Trophoblast cell (in vitro differentiated cells and primary cell): ENCODE data around the gene MYO10.

Experiments
- DNase-seq, 2 donors: peaks; one replicate each; pipeline ENCODE4 v3.0.0-alpha.2; 2016
- H2AFZ ChIP-seq: 2 replicates; pipeline ENCODE4 v1.6.1; 2013; ENCODE audit warnings: low read length, moderate library complexity, mild to moderate bottlenecking; ENCODE audit not compliant: insufficient read depth, poor library complexity
- H2AK5ac ChIP-seq: 2 replicates; pipeline ENCODE4 v1.6.1; 2013; ENCODE audit warnings: mild to moderate bottlenecking, low read length
- H2BK120ac ChIP-seq: 2 replicates; pipeline ENCODE4 v1.6.1; 2013; ENCODE audit warnings: low read length, mild to moderate bottlenecking, moderate library complexity; ENCODE audit not compliant: insufficient read depth, poor library complexity
- H2BK12ac ChIP-seq: 2 replicates; pipeline ENCODE4 v1.6.1; 2013; ENCODE audit warnings: mild to moderate bottlenecking, low read length, moderate library complexity
- H2BK5ac ChIP-seq: 2 replicates; pipeline ENCODE4 v1.6.1; 2013; ENCODE audit warnings: low read length, low read depth, moderate library complexity, mild to moderate bottlenecking; ENCODE audit not compliant: poor library complexity
- H3K14ac ChIP-seq: 2 replicates; pipeline ENCODE4 v1.6.1; 2013; ENCODE audit warnings: mild to moderate bottlenecking, low read length
- H3K18ac ChIP-seq: 2 replicates; pipeline ENCODE4 v1.6.1; 2013; ENCODE audit warnings: mild to moderate bottlenecking, low read length
- H3K23ac ChIP-seq: 2 replicates; pipeline ENCODE4 v1.6.1; 2013; ENCODE audit warnings: low read length
- H3K27ac ChIP-seq: 2 replicates; pipeline ENCODE4 v1.5.1; 2013; ENCODE audit warnings: low read depth, mild to moderate bottlenecking, inconsistent platforms, low read length, moderate library complexity
- H3K27me3 ChIP-seq: 2 replicates; pipeline ENCODE4 v1.6.1; 2013; ENCODE audit warnings: inconsistent platforms, mild to moderate bottlenecking, low read length, moderate library complexity; ENCODE audit not compliant: insufficient read depth
- H3K36me3 ChIP-seq, 2 experiments: 1 replicate in 1 of 2; 2 replicates in 1 of 2; pipeline ENCODE4 v1.6.1; 2013; ENCODE audit warnings: low read length in 2 of 2, mild to moderate bottlenecking in 2 of 2, moderate library complexity in 1 of 2; ENCODE audit not compliant: insufficient read depth in 2 of 2, control insufficient read depth in 1 of 2
- H3K4ac ChIP-seq: 2 replicates; pipeline ENCODE4 v1.6.1; 2013; ENCODE audit warnings: low read depth, mild to moderate bottlenecking, low read length, moderate library complexity
- H3K4me1 ChIP-seq, 2 experiments: 1 replicate in 1 of 2; 2 replicates in 1 of 2; pipeline ENCODE4 v1.6.1; 2013; ENCODE audit warnings: low read length in 2 of 2, mild to moderate bottlenecking in 2 of 2, moderate library complexity in 1 of 2; ENCODE audit not compliant: insufficient read depth in 2 of 2, control insufficient read depth in 1 of 2
- H3K4me2 ChIP-seq: 2 replicates; pipeline ENCODE4 v1.6.1; 2013; ENCODE audit warnings: inconsistent platforms, mild to moderate bottlenecking, low read length, moderate library complexity
- H3K4me3 ChIP-seq: 2 replicates; pipeline ENCODE4 v1.5.1; 2013; ENCODE audit warnings: mild to moderate bottlenecking, low read depth, low read length, inconsistent platforms
- H3K79me1 ChIP-seq: one replicate; pipeline ENCODE4 v1.6.1; 2013; ENCODE audit warnings: low read length
- H3K79me2 ChIP-seq: 2 replicates; pipeline ENCODE4 v1.6.1; 2013; ENCODE audit warnings: low read length, mild to moderate bottlenecking; ENCODE audit not compliant: control insufficient read depth, insufficient read depth, poor library complexity
- H3K9ac ChIP-seq: 2 replicates; pipeline ENCODE4 v1.6.1; 2013; ENCODE audit warnings: mild to moderate bottlenecking, low read length
- H3K9me3 ChIP-seq: 2 replicates; pipeline ENCODE4 v1.6.1; 2013; ENCODE audit warnings: low read depth, mild to moderate bottlenecking, control low read depth, inconsistent platforms, low read length; ENCODE audit not compliant: insufficient read depth
- H4K12ac ChIP-seq: 2 replicates; pipeline ENCODE4 v1.6.1; 2013; ENCODE audit warnings: low read depth, mild to moderate bottlenecking, low read length, moderate library complexity
- H4K8ac ChIP-seq: 2 replicates; pipeline ENCODE4 v1.6.1; 2013; ENCODE audit warnings: low read depth, mild to moderate bottlenecking, low read length, moderate library complexity
- H4K91ac ChIP-seq: one replicate; pipeline ENCODE4 v1.6.1; 2013; ENCODE audit warnings: low read depth, mild to moderate bottlenecking, low read length, moderate library complexity
- WGBS: extraction: QIAGEN DNeasy Blood & Tissue Kit; methylation state at CpG from one replicate; pipeline ENCODE4 v1.1.7; 2013; ENCODE audit warnings: missing lambda C conversion rate; ENCODE audit not compliant: insufficient read length, insufficient coverage; ENCODE audit errors: extremely low coverage; 5-methylcytosine and 5-hydroxymethylcytosine counted together

The MYO10 gene

DNA sequence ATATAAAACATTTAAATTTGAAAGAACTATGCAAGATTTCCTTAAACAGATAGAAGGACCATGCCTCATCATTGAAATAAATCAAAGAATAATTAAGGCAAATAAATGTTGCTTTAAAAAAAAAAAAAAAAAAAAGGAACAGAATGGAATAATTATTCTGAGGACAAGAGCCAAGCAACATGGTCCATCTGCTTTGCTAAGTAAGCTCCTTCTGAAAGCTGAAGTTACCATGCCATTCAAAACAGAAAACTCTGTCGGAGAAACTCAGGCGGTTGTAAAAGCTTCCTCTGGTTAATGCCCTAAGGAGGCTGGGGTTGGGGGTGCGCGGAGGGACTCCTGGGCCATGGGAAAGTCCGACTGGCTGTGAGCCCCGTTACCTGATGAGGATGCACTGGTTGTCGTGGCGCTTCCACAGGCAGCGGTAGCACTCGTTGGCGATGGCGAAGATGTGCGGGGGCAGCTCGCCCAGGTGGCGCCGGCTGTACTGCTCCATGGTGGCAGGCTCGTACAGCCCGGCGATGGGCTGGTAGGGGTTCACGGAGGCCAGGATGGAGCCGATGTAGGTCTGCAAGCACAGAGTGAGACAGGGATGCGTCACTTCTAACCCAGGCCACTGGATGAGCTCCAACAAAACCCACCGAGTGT, 141.7 kb downstream of the MYO10 start:
- Histone ChIP-seq H3K27me3 (no peaks in the 10 kb centered on the region), H3K23ac (no peak overlapping the region), H2AK5ac (no peak overlapping the region), H2BK12ac (no peak overlapping the region), H3K14ac (no peak overlapping the region), H3K18ac (no peak overlapping the region), H4K91ac (no peak overlapping the region), H3K4me1 (no peaks in the 10 kb centered on the region), H3K9ac (no peak overlapping the region), H2AFZ (no peak overlapping the region), H3K4ac (no peak overlapping the region), H3K9me3 (no peaks in the 10 kb centered on the region), H2BK5ac (no peak overlapping the region), H3K4me3 (no peak overlapping the region), H3K79me1 (peaks cover 3% of the 10 kb centered on the region), H3K36me3 (peaks cover 0 to 5% of the 10 kb centered on the region in 2 experiments), H4K12ac (no peak overlapping the region), H2BK120ac (no peak overlapping the region), H4K8ac (no peak overlapping the region), H3K27ac (no peak overlapping the region), H3K79me2 (no peaks in the 10 kb centered on the region), H3K4me2 (no peak overlapping the region)
- DNase-seq, result no peak
- WGBS, result no CpG with 5 or more reads among the region's 23 CpGs

DNA sequence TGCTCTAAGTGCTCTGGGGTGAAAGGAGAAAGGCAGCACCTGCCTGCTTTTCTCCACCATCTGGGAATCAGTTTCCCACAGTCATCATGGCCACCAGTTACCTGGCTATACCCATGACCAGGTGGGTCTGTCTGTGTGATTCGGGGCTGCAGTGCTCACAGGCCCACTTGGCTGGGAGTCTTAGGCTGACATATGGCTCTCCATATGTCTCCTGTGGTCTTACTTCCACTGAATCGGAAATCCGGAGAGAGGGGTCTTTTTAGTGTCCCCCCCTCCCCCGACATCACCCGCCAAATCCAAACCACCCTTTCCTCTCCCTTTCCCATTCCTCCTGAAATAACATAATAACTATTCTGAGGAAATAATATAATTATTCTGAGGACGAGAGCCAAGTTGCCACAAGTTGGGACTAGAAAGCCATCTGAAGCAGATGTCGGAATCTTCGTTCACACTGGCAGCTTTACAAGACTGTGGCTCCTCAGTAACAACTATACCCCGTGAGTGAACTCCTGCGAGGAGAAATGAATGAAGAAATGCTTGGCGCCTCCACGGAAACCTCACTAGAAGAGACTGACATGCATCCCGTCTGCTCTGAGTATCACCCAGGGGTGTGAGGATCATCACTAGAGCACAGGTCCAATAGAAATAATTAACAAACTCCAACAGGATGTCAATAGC, 143.4 kb downstream of the MYO10 start:
- H2AFZ ChIP-seq, result no peak overlapping the region
- H3K14ac ChIP-seq, result no peak overlapping the region
- H3K9me3 ChIP-seq, result no peaks in the 10 kb centered on the region
- H3K23ac ChIP-seq, result no peak overlapping the region
- no peaks in the 10 kb centered on the region for H3K4me1 ChIP-seq
- no peak overlapping the region for H3K18ac ChIP-seq
- no peaks in the 10 kb centered on the region for H3K79me2 ChIP-seq
- no peak overlapping the region for H3K9ac ChIP-seq
- H2BK12ac ChIP-seq, result no peak overlapping the region
- no peak overlapping the region for H3K4ac ChIP-seq
- WGBS, result 100% methylated on average over 2 of the region's 13 CpGs
- H3K4me3 ChIP-seq, result no peak overlapping the region
- H2AK5ac ChIP-seq, result no peak overlapping the region
- H4K91ac ChIP-seq, result no peak overlapping the region
- H4K8ac ChIP-seq, result no peak overlapping the region
- H3K4me2 ChIP-seq, result no peak overlapping the region
- no peak overlapping the region for H2BK5ac ChIP-seq
- H4K12ac ChIP-seq, result no peak overlapping the region
- H3K27me3 ChIP-seq, result no peaks in the 10 kb centered on the region
- peaks cover 3% of the 10 kb centered on the region for H3K79me1 ChIP-seq
- H3K36me3 ChIP-seq, result peaks cover 0 to 3% of the 10 kb centered on the region in 2 experiments
- no peak overlapping the region for H2BK120ac ChIP-seq
- no peak for DNase-seq
- no peak overlapping the region for H3K27ac ChIP-seq

DNA sequence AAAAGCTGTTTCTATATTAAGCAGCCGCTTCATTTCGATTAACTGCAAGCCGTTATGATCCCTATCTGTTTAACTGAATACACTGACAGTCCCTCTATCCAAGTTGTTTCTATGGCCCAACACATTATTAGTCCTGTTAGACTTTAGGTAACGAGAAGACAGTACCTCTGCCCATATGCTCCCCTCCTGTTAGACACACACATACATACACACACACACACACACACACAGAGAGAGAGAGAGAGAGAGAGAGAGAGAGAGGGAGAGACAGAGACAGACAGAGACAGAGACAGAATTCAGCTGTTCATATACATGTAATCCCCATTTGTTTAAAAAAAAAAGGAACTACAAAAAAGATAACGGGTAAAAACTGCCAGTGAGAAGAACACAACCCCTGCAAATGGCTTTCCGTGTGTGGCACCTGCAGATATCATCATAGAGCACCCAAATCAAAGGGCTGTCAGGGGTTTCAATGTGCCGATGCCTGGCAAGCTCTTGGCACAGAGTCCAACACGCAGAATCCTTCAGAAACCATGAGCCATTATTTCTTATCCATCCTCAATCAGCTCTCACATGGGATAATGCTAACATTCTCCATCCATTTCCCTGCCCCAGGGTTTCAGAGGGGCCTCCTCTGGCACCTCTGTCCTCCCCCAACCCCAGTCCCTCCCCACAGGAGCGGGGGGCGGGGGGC, 144.0 kb downstream of the MYO10 start:
- WGBS, result no CpG with 5 or more reads among the region's 10 CpGs
- DNase-seq, result no peak
- H3K4me1 ChIP-seq, result no peaks in the 10 kb centered on the region
- peaks cover 3% of the 10 kb centered on the region for H3K79me1 ChIP-seq
- no peak overlapping the region for H3K4me3 ChIP-seq
- H2BK120ac ChIP-seq, result no peak overlapping the region
- H3K27ac ChIP-seq, result no peak overlapping the region
- no peak overlapping the region for H4K12ac ChIP-seq
- no peak overlapping the region for H3K18ac ChIP-seq
- H2AFZ ChIP-seq, result no peak overlapping the region
- H2BK5ac ChIP-seq, result no peak overlapping the region
- no peak overlapping the region for H2BK12ac ChIP-seq
- no peaks in the 10 kb centered on the region for H3K79me2 ChIP-seq
- H3K27me3 ChIP-seq, result no peaks in the 10 kb centered on the region
- H3K23ac ChIP-seq, result no peak overlapping the region
- no peak overlapping the region for H4K91ac ChIP-seq
- no peak overlapping the region for H3K4ac ChIP-seq
- H3K4me2 ChIP-seq, result no peak overlapping the region
- H3K9ac ChIP-seq, result no peak overlapping the region
- no peak overlapping the region for H3K14ac ChIP-seq
- peaks cover 0 to 3% of the 10 kb centered on the region in 2 experiments for H3K36me3 ChIP-seq
- H4K8ac ChIP-seq, result no peak overlapping the region
- no peaks in the 10 kb centered on the region for H3K9me3 ChIP-seq
- H2AK5ac ChIP-seq, result no peak overlapping the region

DNA sequence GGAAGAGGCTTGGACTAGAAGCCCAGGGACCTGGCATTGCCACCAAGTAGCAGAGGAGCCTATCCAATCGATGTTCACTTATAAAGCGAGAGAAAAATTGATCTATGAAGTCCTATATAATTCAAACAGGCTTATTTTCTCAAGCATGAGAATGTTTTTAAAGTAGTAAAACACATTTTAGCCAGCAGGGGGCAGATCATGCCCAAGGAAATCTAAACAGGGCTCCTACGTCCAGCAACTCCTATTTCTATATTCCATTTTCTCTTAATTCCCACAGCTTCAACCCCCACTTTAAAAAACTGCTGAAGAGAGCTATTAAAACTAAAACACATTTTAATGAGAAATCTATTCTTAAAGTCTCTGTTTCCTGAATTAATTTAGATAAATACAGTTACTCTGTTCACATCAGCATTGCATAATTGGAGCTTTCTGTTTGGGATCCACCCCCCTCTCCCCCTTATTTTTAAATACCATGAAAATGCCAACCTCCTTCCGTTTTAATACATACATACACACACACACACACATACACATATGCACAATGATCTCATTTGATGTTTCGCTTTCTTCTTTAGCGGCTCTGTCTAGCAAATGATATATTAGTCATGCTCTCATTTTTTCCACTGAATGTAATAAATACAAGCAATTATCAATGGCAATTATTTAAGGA, 144.9 kb downstream of the MYO10 start:
- no peak overlapping the region for H3K23ac ChIP-seq
- H2AFZ ChIP-seq, result no peak overlapping the region
- H3K9me3 ChIP-seq, result no peaks in the 10 kb centered on the region
- H2AK5ac ChIP-seq, result no peak overlapping the region
- no peak overlapping the region for H3K18ac ChIP-seq
- no peak overlapping the region for H2BK5ac ChIP-seq
- no peak overlapping the region for H2BK12ac ChIP-seq
- no peak overlapping the region for H3K14ac ChIP-seq
- no peak overlapping the region for H4K8ac ChIP-seq
- H3K4me1 ChIP-seq, result no peaks in the 10 kb centered on the region
- no peak overlapping the region for H3K27ac ChIP-seq
- peak; percentile 34 to 87 for DNase-seq
- no peak overlapping the region for H3K4me2 ChIP-seq
- no peak overlapping the region for H2BK120ac ChIP-seq
- H3K9ac ChIP-seq, result no peak overlapping the region
- H3K4me3 ChIP-seq, result no peak overlapping the region
- H4K12ac ChIP-seq, result no peak overlapping the region
- no peaks in the 10 kb centered on the region for H3K27me3 ChIP-seq
- no CpG with 5 or more reads among the region's 6 CpGs for WGBS
- H3K79me2 ChIP-seq, result no peaks in the 10 kb centered on the region
- H4K91ac ChIP-seq, result no peak overlapping the region
- peaks cover 0 to 3% of the 10 kb centered on the region in 2 experiments for H3K36me3 ChIP-seq
- no peak overlapping the region for H3K4ac ChIP-seq
- H3K79me1 ChIP-seq, result no peaks in the 10 kb centered on the region
